Natural killer cell treated with Interleukin-12 subunit alpha and Interleukin-12 subunit beta and Interleukin-15 and Interleukin-18, amount 100 ng/mL, for 72 hours (primary cell): Measurements from ENCODE around the gene UVSSA. TPM values are rescaled to one million over a fixed set of nuclear protein-coding genes. Genes with fewer than 3 reads are reported as not detected.
A peak's percentile ranks its signal among the peaks of the same experiment; 100 is the strongest.
"Not testable (repeated sequence)": the region's sequence is repeated elsewhere in the genome, so short reads cannot be mapped to it uniquely, and the experiment has no call there.

Source experiments
- ATAC-seq, 2 donors: fragments of 150-1000 bp; cut with Tn5 transposase in 1 of 2; sonication (Bioruptor Pico), chemical (Tn5 transposase) in 1 of 2; 2 replicates each; pipeline ENCODE4 v1.10.0; 2021
- DNase-seq: peaks from one replicate; pipeline ENCODE4 v3.0.0; 2022; ENCODE audit warnings: low spot score
- H3K27ac Mint-ChIP-seq, 2 donors: 1 replicate in 1 of 2; 2 replicates in 1 of 2; pipeline ENCODE4 v1.8.0; 2022; ENCODE audit warnings: mixed read lengths in 2 of 2, mild to moderate bottlenecking in 1 of 2, moderate library complexity in 1 of 2
- H3K27me3 Mint-ChIP-seq, 2 donors: 1 replicate in 1 of 2; 2 replicates in 1 of 2; pipeline ENCODE4 v1.8.0; 2022; ENCODE audit warnings: mixed read lengths in 2 of 2
- H3K36me3 Mint-ChIP-seq: one replicate; pipeline ENCODE4 v1.8.0; 2022; ENCODE audit warnings: mixed read lengths
- H3K4me1 Mint-ChIP-seq, 2 donors: 1 replicate in 1 of 2; 2 replicates in 1 of 2; pipeline ENCODE4 v1.8.0; 2022; ENCODE audit warnings: low read depth in 2 of 2, mixed read lengths in 2 of 2, mild to moderate bottlenecking in 1 of 2
- H3K4me3 Mint-ChIP-seq: one replicate; pipeline ENCODE4 v1.8.0; 2022; ENCODE audit warnings: mixed read lengths
- H3K9me3 Mint-ChIP-seq: 2 replicates; pipeline ENCODE4 v1.8.0; 2022; ENCODE audit warnings: mixed read lengths
- total RNA-seq, 2 donors: library from RNA; stranded (reverse); gene quantifications; one replicate each; pipeline ENCODE4 v1.2.3, GENCODE V29; 2022

The UVSSA gene
- total RNA-seq, 2 donors from 2014 or later: 19.6 to 25.1 TPM

DNA sequence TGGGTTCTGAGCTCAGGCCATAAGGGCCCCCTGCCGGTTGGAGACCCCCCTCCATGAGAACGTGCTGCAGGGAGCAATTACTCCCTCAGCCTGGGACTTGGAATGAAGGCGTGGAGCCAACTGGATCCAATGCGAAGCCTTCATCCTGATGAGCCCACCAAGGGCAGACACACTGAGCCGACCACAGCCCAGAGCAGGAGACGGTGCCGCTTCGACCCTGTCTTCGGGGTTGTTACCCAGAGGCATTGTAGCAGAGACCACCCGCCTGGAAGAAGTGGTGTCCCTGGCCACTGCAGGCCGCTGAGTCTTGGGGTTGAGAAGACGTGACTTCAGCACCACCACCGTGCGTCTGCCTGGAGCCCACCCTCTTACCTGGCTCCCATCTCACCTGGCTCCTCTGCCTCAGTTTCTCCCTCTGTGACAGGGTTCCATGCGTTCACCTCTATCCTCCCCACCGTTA lies 66.2 kb downstream of the UVSSA start:
- H3K27me3 Mint-ChIP-seq: peaks cover 31 to 33% of the 10 kb centered on the region in 2 donors
- no peak overlapping the region for H3K4me3 Mint-ChIP-seq
- peaks cover 0 to 3% of the 10 kb centered on the region in 2 donors for H3K4me1 Mint-ChIP-seq
- H3K36me3 Mint-ChIP-seq: no peaks in the 10 kb centered on the region
- DNase-seq (no peak), ATAC-seq (no peak)
- no peak overlapping the region for H3K27ac Mint-ChIP-seq
- no peaks in the 10 kb centered on the region for H3K9me3 Mint-ChIP-seq

DNA sequence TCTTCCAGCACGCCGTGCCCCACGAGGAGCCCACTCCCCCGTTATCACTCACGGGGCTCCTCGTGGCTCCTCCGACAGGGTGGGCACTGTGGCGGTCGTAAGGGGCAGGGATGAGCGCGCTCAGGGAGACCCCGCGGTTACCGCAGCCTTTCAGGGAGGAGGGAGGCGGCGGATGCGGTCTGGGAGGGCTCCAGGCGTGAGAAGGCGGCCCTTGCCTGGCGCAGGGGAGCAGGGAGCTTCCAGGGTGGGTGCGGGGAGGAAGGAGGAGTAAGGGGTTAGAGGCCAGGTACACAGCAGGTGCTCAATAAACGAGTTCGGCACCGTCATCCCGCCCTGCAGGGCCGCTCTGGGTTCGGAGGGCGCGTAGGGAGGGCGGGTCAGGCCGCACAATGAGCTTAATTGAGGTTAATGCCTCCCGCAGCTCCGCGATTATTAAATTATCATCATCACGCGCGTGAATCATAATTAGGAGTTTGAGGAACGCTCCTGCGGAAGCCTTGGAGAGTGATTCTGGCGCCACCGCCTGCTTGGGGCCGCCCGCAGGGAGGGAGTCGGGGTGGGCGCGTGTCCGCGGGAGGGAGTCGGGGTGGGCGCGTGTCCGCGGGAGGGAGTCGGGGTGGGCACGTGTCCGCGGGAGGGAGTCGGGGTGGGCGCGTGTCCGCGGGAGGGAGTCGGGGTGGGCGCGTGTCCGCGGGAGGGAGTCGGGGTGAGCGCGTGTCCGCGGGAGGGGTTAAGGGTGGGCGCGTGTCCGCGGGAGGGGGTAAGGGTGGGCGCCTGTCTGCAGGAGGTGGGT lies 66.9 kb downstream of the UVSSA start:
- H3K27me3 Mint-ChIP-seq: peaks cover 26% of the 10 kb centered on the region in 2 donors
- H3K4me1 Mint-ChIP-seq: peaks cover 0 to 3% of the 10 kb centered on the region in 2 donors
- DNase-seq (no peak), ATAC-seq (no peak)
- no peaks in the 10 kb centered on the region for H3K36me3 Mint-ChIP-seq
- no peaks in the 10 kb centered on the region for H3K9me3 Mint-ChIP-seq
- no peak overlapping the region for H3K27ac Mint-ChIP-seq
- no peak overlapping the region for H3K4me3 Mint-ChIP-seq

DNA sequence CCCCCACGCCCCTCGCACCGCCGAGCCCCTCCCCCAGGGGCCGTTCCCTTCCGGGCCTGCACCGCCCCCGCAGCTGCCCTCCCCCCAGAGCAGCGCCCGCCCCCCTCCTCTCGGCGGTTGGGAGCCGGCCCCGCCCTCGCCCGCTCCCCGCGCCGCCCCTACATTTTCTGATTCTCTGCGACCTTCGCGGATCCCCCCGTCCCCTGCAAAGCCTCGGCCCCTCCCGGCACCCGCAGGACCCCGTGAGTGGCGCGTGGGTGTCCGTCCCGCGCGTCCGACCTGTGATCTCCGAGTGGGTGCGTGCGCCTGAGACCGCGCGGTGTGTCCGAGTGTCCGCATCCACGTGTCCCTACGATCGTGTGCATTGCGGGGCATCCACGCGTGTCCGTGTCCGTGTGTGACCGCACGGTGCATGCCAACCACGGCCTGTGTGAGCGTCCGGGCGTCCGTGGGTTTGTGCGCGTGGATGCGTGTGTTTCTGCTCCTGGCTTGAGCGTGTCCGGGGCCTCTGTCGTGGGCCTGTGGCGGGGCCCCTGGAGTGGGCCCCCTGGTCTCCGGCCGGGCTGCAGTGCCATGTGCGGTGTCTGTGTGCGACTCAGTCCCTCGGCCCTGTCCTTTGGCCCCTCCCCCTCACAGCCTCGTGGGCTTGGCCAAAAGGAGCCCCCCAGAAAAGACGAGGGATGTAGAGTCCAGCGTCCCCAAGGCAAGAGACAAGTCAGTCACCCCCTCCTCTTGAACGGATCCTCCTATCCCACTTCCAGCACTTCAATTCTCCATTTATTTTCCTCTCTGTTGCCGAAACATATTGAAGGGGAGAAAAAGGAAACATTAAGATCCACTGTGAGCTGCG lies 68.0 kb downstream of the UVSSA start:
- DNase-seq (no peak), ATAC-seq (no peak)
- no peaks in the 10 kb centered on the region for H3K36me3 Mint-ChIP-seq
- H3K9me3 Mint-ChIP-seq: no peaks in the 10 kb centered on the region
- H3K27ac Mint-ChIP-seq: no peak overlapping the region
- H3K4me1 Mint-ChIP-seq: peaks cover 0 to 3% of the 10 kb centered on the region in 2 donors
- H3K4me3 Mint-ChIP-seq: no peak overlapping the region
- peaks cover 16 to 21% of the 10 kb centered on the region in 2 donors for H3K27me3 Mint-ChIP-seq

DNA sequence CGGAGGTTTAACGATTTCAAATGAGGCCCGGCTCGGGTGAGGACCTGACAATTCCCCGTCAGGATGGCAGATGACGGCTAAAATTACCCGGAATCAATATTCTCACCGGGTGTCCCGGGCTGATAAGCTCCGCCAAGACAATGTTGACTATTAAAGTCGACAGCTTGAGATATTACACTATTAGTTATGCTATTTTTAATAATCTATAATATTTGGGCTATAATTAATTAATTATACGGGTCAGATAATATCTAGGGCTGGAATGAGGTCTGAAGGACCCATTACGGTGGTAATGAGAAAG lies 68.6 kb downstream of the UVSSA start:
- Mint-ChIP-seq H3K36me3 (no peaks in the 10 kb centered on the region), H3K4me3 (no peak overlapping the region), H3K27ac (no peak overlapping the region), H3K9me3 (no peaks in the 10 kb centered on the region), H3K4me1 (peaks cover 0 to 2% of the 10 kb centered on the region in 2 donors), H3K27me3 (peaks cover 20 to 21% of the 10 kb centered on the region in 2 donors)
- ATAC-seq: no peak
- no peak for DNase-seq

DNA sequence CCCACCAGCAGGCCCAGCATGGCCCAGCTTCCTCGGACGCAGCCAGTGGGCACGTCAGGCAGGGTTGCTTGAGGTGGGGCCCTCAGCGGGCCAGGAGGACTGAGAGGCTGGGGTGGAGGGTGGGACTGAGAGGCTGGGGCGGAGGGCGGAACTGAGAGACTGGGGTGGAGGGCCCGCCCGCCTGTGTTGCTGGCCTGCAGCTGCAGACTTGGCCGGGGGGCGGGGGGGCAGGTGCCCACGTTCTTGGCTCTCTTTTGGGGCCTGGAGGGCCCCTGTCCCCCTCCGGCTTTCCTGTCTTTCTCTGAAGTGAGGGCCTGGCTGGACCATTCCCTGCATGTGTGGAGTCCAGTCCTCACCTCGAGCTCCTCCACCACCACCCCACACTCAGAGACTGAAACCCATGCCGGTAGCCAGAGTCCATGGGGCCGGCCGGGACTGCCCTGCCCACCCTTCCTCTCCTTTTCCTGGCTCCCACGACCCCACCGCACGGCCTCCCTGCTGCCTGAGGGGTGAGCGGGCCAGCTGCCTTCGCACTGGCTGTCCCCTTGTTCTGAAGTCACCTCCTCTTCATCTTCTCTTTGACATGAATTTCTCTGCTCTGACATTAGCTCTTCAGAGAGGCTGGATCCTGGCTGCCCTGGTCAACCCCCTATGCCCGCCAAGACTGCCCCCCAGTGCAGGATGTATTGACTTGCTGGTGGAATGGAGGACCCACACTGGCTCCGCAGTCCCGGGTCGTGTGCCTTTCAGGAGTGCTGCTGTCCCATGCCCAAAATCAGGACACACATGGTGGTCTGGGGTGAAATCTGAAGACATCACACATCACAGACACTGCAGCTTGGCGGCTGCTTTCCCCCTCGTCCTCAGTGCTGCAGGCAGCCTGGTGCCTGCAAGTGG lies 69.3 kb downstream of the UVSSA start:
- H3K4me3 Mint-ChIP-seq: no peak overlapping the region
- peak; percentile 55 for DNase-seq
- no peaks in the 10 kb centered on the region for H3K36me3 Mint-ChIP-seq
- peaks cover 25 to 26% of the 10 kb centered on the region in 2 donors for H3K27me3 Mint-ChIP-seq
- H3K9me3 Mint-ChIP-seq: no peaks in the 10 kb centered on the region
- no peaks in the 10 kb centered on the region for H3K4me1 Mint-ChIP-seq
- peak in 1 of 2 donors; percentile 26 for ATAC-seq
- no peak overlapping the region for H3K27ac Mint-ChIP-seq

DNA sequence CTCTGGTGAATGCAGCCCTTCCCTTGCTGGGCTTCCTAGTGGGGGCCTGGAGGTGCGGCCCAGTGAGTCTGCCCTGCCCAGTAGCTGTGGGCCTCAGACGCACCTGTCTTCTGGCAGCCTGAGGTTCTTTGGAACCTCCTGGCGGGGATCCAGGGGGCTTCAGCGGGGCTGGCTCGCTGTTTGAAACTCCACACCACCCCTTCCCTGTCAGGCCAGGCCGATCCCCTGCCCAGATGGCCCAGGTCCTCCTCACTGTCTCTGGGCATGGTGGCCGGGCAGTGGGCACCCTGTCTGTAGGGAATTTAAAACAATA lies 69.9 kb downstream of the UVSSA start:
- no peak for DNase-seq
- H3K4me3 Mint-ChIP-seq: no peak overlapping the region
- ATAC-seq: peak in 1 of 2 donors; percentile 37
- no peaks in the 10 kb centered on the region for H3K4me1 Mint-ChIP-seq
- peaks cover 21 to 22% of the 10 kb centered on the region in 2 donors for H3K27me3 Mint-ChIP-seq
- no peak overlapping the region for H3K27ac Mint-ChIP-seq
- H3K36me3 Mint-ChIP-seq: no peaks in the 10 kb centered on the region
- no peaks in the 10 kb centered on the region for H3K9me3 Mint-ChIP-seq

DNA sequence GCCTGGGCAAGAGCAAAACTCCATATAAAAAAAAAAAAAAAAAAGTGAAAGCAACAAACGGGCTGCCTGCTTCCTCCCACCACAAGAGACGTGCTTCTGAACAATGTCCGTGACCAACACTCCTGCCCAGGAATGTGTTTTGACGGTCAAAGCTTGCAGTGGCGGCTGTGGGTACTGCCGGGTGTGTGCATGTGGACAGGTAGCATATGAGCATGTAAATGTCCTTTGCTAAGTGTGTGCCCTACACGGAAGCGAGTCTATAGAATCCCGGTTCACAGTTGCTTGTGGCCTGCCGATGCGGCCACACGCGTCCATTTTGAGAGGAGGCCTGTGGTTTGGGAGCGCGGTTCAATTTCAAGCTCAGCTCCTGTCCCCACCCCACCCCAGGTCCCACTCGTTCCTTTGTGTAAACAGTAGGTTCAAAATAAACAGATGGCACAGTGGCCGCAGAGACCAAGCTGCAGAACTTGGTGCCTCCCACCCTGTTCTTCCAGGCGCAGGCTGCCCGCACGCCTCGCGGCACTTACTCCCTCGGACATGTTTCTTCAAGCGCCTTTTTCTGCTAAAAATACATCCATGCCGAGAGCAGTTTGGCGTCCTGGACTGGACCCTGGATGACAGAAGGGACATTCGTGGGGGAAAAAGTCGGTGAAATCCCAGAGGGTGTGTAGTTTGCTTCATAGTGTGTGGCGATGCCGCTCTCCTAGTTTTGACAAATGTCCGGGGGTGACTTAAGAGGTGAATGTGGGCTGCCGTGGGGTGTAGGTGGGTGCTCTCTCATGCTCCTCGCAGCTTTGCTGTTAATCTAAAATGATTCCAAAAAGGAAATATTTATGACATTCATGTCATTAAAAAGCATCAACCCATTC lies 70.7 kb downstream of the UVSSA start:
- ATAC-seq: no peak
- H3K36me3 Mint-ChIP-seq: no peaks in the 10 kb centered on the region
- H3K9me3 Mint-ChIP-seq: no peaks in the 10 kb centered on the region
- H3K27me3 Mint-ChIP-seq: peaks cover 24 to 28% of the 10 kb centered on the region in 2 donors
- no peak overlapping the region for H3K4me3 Mint-ChIP-seq
- no peaks in the 10 kb centered on the region for H3K4me1 Mint-ChIP-seq
- DNase-seq: peak; percentile 60
- H3K27ac Mint-ChIP-seq: no peak overlapping the region

DNA sequence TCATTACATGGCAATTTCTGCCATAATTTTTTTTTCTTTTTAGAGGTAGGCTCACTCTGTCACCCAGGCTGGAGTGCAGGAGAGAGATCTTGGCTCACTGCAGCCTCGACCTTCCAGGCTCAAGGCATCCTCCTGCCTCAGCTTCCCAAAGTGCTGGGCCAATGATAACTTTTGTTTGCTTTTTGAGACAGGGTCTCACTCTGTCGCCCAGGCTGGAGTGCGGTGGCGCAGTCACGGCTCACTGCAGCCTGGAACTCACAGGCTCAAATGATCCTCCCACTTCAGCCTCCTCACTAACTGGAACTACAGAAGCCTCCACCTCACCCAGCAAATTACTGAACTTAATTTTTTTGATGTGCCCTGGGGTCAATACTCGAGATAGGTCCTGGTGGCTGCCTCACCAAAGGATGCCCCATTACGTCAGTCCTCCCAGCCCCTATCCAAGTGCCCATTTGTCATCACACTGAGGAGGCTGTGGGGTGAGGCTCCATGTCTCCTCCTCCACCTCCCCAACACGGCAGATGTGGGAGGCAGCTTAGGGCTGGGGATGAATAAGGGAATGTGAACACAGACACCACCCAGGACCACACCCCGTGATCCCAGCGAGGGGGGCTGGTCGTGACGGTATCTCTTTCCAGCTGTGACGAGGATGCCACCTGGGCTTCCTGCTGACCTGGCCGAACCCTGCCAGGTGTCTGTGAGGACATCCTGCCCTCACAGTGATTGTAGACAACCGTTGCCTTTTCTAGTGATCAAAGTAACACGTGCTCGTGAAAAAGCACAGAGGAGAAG lies 71.7 kb downstream of the UVSSA start:
- ATAC-seq: no peak
- Mint-ChIP-seq H3K4me1 (no peaks in the 10 kb centered on the region), H3K36me3 (no peaks in the 10 kb centered on the region), H3K9me3 (no peaks in the 10 kb centered on the region), H3K4me3 (no peak overlapping the region), H3K27me3 (peaks cover 24 to 33% of the 10 kb centered on the region in 2 donors), H3K27ac (no peak overlapping the region)
- peak; percentile 49 for DNase-seq

DNA sequence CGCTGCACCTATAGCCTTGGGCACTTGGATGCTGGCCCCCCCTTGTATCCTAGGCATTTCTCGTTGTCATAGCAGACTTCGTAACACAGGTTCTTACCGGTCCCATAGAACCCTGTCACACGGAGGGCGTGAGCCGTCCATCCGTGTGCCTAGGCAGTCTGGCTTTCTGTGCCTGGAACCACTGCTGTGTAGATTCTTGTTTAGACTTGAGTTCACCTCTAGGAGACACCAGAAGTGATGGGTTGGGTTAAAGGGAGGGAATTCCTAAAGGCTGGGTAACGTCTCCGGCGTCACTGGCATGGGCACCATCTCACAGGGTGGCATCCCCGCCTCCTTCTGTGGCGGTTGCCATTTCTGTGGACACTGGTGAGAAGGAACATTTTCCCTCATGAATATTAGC lies 72.7 kb downstream of the UVSSA start:
- Mint-ChIP-seq H3K27me3 (peaks cover 32 to 35% of the 10 kb centered on the region in 2 donors), H3K36me3 (no peaks in the 10 kb centered on the region), H3K4me1 (no peaks in the 10 kb centered on the region), H3K9me3 (no peaks in the 10 kb centered on the region), H3K27ac (no peak overlapping the region), H3K4me3 (no peak overlapping the region)
- DNase-seq (no peak), ATAC-seq (no peak)

DNA sequence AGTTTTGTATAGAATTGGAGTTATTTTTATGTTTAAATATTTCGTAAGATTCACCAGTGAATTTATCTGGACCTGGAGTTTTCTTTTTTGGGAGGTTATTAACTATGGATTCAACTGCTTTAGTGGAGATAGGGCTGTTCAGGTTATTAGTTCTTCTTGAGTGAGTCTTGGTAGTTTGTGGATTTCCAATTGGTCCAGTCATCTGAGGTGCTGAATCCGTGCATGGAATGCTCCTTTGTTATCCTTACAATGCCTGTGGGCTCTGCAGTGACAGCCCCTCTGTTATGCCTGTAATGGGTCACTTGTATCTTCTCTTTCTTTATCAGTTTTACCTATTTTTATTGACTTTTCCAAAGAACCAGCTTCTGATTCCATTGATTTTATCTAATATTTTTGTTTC lies 74.6 kb downstream of the UVSSA start:
- ATAC-seq (no peak), DNase-seq (no peak)
- no peaks in the 10 kb centered on the region for H3K4me1 Mint-ChIP-seq
- H3K27me3 Mint-ChIP-seq: peaks cover 27 to 40% of the 10 kb centered on the region in 2 donors
- no peaks in the 10 kb centered on the region for H3K36me3 Mint-ChIP-seq
- no peak overlapping the region for H3K4me3 Mint-ChIP-seq
- no peaks in the 10 kb centered on the region for H3K9me3 Mint-ChIP-seq
- no peak overlapping the region for H3K27ac Mint-ChIP-seq

DNA sequence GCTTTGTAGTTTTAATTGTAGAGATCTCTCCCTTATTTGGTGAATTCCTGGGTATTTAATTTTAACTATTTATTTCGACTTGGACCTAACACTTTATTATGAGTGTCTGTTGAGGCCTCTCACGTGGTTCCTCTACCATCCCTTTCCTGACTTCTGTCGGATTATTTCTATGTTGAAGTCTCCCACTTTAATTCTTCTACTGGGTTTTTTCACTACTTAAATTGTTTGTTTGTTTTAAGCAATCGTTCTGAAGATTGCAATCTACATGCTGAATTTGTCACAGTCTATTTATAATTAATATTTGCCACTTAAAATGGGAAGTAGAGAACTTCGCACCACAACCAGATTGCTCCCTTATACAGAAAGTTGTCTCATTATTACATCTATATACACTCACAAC lies 80.0 kb downstream of the UVSSA start:
- DNase-seq (no peak), ATAC-seq (no peak)
- no peaks in the 10 kb centered on the region for H3K9me3 Mint-ChIP-seq
- no peak overlapping the region for H3K27ac Mint-ChIP-seq
- no peaks in the 10 kb centered on the region for H3K4me1 Mint-ChIP-seq
- peaks cover 27 to 31% of the 10 kb centered on the region in 2 donors for H3K27me3 Mint-ChIP-seq
- no peaks in the 10 kb centered on the region for H3K36me3 Mint-ChIP-seq
- H3K4me3 Mint-ChIP-seq: no peak overlapping the region

DNA sequence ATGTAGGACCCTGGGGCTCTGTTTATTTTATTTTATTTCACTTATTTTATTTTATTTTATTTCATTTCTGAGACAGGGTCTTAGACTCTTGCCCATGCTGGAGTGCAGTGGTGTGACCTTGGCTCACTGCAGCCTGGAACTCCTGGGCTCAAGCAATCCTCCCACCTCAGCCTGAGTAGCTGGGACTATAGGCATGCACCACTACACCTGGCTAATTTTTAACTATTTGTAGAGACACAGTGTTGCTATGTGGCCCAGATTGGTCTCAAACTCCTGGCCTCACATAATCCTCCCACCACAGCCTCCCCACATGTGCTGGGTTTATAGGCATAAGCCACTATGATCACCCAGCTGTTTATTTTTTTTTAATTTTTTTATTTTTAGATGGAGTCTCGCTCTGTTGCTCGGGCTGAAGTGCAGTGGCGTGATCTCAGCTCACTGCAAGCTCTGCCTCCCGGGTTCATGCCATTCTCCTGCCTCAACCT lies 96.7 kb downstream of the UVSSA start:
- not testable (repeated sequence) for H3K9me3 Mint-ChIP-seq, H3K4me1 Mint-ChIP-seq, ATAC-seq, H3K4me3 Mint-ChIP-seq, H3K27ac Mint-ChIP-seq, H3K36me3 Mint-ChIP-seq, DNase-seq
- peaks cover 6 to 18% of the 10 kb centered on the region in 2 donors for H3K27me3 Mint-ChIP-seq
